A204.1 (cell line): Measurements from ENCODE around the gene RFNG.

Experiments used
- FAIRE-seq: peaks from 2 replicates; lab custom pipeline; 2012; peaks lifted over from hg19 to GRCh38; lab: Jason Lieb, UNC

Gene RFNG

DNA sequence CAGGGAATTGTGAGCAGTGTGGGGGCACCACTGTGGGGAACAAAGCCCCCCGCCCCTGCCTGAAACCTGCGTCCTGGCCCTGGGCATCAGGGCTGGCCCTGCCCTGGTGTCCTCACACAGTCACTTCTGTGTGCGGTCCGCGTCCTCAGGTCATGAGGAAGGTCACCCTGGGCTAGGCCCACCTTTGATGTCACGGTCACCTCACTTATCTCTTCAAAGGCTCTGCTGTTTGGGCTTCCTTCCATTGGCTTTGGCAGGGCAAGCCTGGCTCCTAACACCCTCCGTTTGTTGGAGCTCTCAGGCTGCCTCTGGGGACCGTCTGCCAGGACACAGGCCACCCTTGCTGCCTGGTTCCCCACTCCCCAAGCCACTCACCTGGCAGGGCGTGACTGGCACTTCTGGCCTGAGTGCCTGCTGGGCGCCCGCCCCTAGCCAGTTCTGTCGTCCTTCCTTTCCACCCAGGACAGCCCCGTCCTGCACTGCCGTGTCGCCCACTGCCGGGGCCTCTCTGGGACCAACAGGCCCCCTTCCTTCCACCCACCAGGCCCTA lies 37.8 kb downstream of the RFNG start:
- no peak for FAIRE-seq

- FAIRE-seq, result no peak
Measured at GRCh38 chr17:82013341-82013740, 38.3 kb downstream of the RFNG start.

GRCh38 chr17:82012640-82013295 lies 38.8 kb downstream of the RFNG start:
- no peak for FAIRE-seq

GRCh38 chr17:82012261-82012639 lies 39.4 kb downstream of the RFNG start:
- no peak for FAIRE-seq

GRCh38 chr17:82011617-82012187 lies 39.9 kb downstream of the RFNG start:
- FAIRE-seq, result no peak

- no peak for FAIRE-seq
Measured at GRCh38 chr17:82010575-82011525, 40.8 kb downstream of the RFNG start.

DNA sequence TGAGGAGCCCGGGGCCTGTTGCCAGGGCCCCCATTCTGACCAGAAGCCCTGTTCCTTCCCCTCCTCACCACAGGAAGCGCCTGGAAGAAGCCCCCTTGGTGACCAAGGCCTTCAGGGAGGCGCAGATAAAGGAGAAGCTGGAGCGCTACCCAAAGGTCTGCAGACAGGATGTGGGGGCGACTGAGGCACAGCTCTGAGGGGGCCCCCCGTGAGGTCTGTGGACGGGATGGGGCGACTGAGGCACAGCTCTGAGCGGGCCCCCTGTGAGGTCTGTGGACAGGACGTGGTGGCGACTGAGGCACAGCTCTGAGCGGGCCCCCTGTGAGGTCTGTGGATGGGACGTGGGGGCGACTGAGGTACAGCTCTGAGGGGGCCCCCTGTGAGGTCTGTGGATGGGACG lies 42.2 kb downstream of the RFNG start:
- FAIRE-seq, result no peak

DNA sequence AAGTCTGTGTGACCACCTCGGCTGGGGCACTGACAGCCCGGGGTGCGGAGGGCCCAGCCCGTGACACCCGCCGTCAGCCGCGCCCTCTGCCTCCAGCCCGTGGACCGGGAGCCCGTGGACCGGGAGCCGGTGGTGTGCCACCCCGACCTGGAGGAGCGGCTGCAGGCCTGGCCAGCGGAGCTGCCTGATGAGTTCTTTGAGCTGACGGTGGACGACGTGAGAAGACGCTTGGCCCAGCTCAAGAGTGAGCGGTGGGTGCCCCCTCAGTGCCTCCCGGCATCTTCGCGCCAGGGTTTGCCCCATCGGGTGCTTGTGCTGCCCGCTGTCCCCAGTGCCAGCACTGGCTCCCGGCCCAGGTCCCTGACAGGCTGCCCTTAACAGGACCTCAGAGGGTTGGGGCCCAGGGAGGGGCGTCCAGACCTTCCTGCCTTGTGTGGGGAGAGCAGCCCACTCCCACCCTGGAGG lies 42.6 kb downstream of the RFNG start:
- FAIRE-seq, result no peak

- FAIRE-seq, result no peak
Measured at GRCh38 chr17:82008258-82008940, 43.2 kb downstream of the RFNG start.

DNA sequence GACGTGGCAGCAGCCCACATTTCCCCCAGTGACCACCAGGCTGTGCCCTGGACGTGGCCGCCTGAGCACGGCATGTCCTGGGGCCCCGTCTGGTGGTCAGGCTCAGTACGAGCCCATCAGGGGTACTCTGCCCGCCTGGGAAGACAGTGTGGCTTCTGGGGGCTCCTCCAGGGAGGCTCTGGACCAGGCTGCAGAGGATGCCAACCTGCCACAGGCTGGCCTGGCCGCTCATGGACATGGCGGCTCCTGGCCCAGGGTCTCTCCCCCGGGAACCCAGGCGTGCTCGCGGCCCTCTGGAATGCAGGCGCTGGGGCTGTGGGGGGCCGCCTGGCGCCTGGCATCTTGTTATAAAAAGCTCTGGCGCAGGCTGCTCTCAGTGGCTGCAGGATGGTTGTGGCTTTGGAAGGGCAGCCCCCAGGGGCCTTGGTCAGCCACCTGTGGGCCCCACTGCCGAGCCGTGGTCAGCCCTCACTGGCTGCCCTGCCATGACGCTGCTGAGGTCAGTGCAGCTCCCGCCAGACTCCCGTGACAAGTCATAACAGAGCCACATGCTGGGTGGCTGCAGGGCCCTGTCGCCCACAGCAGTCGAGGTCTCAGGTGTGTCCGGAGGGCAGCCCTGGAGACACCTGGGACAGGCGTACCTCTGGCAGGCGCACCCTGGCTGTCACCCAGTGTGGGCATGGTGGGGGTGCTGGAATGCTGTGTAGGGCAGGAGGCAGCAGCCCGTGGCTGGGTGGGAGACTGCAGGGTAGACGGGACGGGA lies 43.9 kb downstream of the RFNG start:
- FAIRE-seq, result no peak

DNA sequence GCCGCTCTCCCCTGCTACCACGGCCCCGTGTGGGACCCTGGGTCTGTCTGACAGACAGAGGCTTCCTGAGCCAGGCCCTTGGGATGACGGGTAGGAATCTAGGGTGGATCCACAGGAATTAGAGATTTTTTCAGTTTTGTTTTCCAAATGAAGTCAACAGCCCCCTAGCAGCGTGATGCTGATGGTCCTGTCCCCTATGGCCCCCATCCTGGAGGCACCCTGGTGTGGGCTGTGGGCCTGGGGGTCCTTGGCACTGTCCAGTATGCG lies 44.5 kb downstream of the RFNG start:
- FAIRE-seq, result no peak

GRCh38 chr17:82006468-82007227 lies 45.0 kb downstream of the RFNG start:
- FAIRE-seq, result no peak

GRCh38 chr17:82005701-82006348 lies 45.8 kb downstream of the RFNG start:
- FAIRE-seq, result no peak

- FAIRE-seq, result no peak
Measured at GRCh38 chr17:82004517-82005455, 46.8 kb downstream of the RFNG start.

DNA sequence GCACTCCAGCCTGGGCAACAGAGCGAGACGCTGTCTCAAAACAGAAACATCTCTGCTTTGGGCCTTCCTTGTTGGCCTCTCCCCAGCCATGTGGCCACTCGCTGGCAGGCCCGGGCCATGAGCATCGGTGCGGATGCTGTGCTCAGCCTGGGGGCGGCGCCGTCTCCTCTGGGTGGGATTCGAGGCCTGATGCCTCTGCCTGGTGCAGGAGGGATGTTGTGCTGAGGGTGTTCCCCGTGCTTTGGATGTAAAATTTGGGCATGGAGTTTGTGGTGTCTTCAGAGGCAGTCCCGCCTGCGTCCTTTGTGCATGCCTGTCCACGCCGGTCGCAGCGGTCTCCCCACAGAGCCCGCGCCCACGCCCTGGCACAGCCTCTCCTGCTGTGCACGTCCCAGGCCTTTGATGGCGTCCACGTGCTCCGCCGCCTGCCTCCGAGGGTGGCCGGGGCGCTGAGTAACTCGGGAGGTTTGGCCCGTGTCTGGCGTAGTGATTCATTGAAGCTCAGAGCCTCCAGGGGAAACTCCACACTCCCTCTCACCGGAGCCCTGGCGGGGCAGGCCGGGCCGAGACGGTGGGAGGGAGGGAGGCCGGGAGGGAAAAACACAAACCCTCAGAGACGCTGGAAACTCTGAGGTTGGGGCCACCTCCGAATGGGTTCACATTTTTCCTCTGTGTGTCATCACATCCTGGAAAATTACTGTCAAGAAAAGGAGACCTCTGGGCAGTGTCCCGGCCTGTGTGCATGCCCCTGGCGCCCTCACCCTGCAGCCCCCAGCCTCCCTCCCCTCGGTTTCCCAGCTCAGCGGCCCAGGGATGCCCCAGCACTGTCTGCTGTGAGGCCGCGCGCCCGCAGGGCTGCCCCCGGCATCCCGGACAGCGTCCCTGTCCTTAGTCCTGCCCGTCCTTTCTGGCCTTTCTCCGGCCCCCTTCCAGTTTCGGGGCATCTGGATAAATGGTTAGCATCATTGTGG lies 47.9 kb downstream of the RFNG start:
- FAIRE-seq, result no peak

- no peak for FAIRE-seq
Measured at GRCh38 chr17:82001571-82002056, 50.0 kb downstream of the RFNG start.

- FAIRE-seq, result no peak
Measured at GRCh38 chr17:82000803-82001570, 50.6 kb downstream of the RFNG start.
